Ishikawa (cell line): ENCODE measurements around the gene ECM2.

Experiments
- CEBPB ChIP-seq: IDR thresholded peaks from 2 replicates; pipeline ENCODE4 v1.6.1; 2012
- CREB1 ChIP-seq: IDR thresholded peaks from 2 replicates; pipeline ENCODE4 v1.6.1; 2012; ENCODE audit warnings: low read depth
- EGR1 ChIP-seq: IDR thresholded peaks from 2 replicates; pipeline ENCODE4 v1.6.1; 2012
- EP300 ChIP-seq: IDR thresholded peaks from 2 replicates; pipeline ENCODE4 v1.6.1; 2012; ENCODE audit warnings: borderline replicate concordance
- FOXM1 ChIP-seq: IDR thresholded peaks from 2 replicates; pipeline ENCODE4 v1.6.1; 2012; ENCODE audit warnings: low read depth, borderline replicate concordance
- MAX ChIP-seq: IDR thresholded peaks from 2 replicates; pipeline ENCODE4 v1.6.1; 2012
- RAD21 ChIP-seq: IDR thresholded peaks from 2 replicates; pipeline ENCODE4 v1.6.1; 2012; ENCODE audit warnings: low read depth
- TAF1 ChIP-seq: IDR thresholded peaks from 2 replicates; pipeline ENCODE4 v1.6.1; 2012; ENCODE audit warnings: low read depth, mild to moderate bottlenecking
- TCF12 ChIP-seq: IDR thresholded peaks from 2 replicates; pipeline ENCODE4 v1.6.1; 2012; ENCODE audit warnings: low read depth
- TEAD4 ChIP-seq: IDR thresholded peaks from 2 replicates; pipeline ENCODE4 v1.6.1; 2012
- YY1 ChIP-seq: IDR thresholded peaks from 2 replicates; pipeline ENCODE4 v1.6.1; 2012; ENCODE audit warnings: low read depth
- ZBTB7A ChIP-seq: IDR thresholded peaks from 2 replicates; pipeline ENCODE4 v1.6.1; 2012; ENCODE audit warnings: low read depth
- TF ChIP-seq, protein P1 (sequence below): IDR thresholded peaks from 2 replicates; pipeline ENCODE4 v1.6.1; 2012; ENCODE audit warnings: low read depth, mild to moderate bottlenecking
- TF ChIP-seq, protein P2 (sequence below): IDR thresholded peaks from 2 replicates; pipeline ENCODE4 v1.6.1; 2012

The ECM2 gene

DNA sequence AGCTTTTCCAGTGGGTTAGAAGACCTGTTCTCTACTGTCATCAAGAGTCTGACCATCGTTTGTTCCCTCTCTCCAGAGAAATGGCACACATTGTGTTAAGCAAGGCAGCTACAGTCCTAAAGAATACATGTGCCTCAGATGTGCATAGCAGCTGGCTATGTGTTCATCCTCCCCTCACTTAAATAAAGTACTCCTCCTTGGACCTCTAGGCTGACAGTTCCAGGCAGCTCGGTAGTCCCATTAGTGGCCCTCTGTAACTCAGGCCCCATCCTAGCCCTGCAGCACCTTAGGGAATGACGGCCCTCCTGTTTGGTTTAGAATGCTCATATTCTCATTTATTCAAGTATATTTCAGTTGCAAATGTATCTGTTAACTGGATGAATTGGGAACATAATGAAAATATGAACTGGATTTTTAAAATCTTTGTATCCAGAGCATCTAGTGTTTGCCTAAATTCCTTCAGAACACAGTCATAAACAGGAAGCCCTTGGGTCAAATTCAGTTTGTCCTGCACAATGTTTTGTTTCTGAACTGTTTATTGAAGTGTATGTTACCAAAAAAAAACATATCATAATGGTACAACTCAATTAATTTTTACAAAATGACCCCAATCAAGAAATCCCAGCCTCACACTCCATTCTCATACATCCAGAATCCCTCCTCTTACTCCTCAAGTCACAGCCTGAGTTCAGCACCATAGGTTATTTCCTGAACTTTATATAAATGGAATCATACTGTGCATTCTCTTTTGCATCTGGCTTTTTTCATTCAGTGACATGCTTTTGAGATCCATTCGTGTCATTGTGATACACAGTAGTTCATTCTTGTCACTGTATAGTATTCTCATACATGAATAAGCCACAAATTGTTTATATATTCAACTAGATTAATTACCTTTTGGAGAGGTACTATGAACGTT lies 51.9 kb downstream of the ECM2 start:
- no peak for TF ChIP-seq MAX
- TF ChIP-seq EGR1 = no peak
- no peak for TF ChIP-seq YY1
- TF ChIP-seq, protein P1, sequence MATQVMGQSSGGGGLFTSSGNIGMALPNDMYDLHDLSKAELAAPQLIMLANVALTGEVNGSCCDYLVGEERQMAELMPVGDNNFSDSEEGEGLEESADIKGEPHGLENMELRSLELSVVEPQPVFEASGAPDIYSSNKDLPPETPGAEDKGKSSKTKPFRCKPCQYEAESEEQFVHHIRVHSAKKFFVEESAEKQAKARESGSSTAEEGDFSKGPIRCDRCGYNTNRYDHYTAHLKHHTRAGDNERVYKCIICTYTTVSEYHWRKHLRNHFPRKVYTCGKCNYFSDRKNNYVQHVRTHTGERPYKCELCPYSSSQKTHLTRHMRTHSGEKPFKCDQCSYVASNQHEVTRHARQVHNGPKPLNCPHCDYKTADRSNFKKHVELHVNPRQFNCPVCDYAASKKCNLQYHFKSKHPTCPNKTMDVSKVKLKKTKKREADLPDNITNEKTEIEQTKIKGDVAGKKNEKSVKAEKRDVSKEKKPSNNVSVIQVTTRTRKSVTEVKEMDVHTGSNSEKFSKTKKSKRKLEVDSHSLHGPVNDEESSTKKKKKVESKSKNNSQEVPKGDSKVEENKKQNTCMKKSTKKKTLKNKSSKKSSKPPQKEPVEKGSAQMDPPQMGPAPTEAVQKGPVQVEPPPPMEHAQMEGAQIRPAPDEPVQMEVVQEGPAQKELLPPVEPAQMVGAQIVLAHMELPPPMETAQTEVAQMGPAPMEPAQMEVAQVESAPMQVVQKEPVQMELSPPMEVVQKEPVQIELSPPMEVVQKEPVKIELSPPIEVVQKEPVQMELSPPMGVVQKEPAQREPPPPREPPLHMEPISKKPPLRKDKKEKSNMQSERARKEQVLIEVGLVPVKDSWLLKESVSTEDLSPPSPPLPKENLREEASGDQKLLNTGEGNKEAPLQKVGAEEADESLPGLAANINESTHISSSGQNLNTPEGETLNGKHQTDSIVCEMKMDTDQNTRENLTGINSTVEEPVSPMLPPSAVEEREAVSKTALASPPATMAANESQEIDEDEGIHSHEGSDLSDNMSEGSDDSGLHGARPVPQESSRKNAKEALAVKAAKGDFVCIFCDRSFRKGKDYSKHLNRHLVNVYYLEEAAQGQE = no peak
- TF ChIP-seq RAD21 = no peak

GRCh38 chr9:92482805-92483204 lies 53.0 kb downstream of the ECM2 start:
- no peak for TF ChIP-seq ZBTB7A
- TF ChIP-seq, protein P2, sequence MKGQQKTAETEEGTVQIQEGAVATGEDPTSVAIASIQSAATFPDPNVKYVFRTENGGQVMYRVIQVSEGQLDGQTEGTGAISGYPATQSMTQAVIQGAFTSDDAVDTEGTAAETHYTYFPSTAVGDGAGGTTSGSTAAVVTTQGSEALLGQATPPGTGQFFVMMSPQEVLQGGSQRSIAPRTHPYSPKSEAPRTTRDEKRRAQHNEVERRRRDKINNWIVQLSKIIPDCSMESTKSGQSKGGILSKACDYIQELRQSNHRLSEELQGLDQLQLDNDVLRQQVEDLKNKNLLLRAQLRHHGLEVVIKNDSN = no peak
- TF ChIP-seq MAX = no peak
- TF ChIP-seq EGR1 = no peak
- no peak for TF ChIP-seq TEAD4
- no peak for TF ChIP-seq CREB1

DNA sequence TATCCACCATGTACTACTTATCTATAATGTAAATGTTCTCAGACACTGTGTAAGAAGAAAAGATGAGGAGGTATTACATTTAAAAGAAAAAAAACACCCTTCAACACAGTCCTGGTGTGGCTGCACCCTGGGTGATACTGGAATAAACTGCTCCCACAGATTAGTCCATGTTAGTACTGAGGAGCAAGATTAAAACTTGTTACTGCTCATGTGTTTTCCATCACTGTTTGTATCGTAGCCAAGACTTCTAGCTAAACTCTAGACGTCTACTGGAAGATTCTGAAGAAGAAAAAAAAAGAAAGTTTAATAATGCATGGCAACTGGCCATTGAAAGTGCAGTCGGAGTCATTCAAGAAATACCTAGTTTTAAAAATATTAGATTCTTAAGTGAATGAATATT lies 53.5 kb downstream of the ECM2 start, which contains the start of gene ASPN:
TSS of gene ASPN (minus strand) at position 178 of the 400 bp plus-strand sequence.
- TF ChIP-seq EGR1 (no peak), TAF1 (no peak), CREB1 (no peak), RAD21 (no peak), TCF12 (no peak), ZBTB7A (no peak), MAX (no peak), EP300 (no peak), YY1 (no peak), FOXM1 (no peak), CEBPB (no peak)
- TF ChIP-seq, protein P2 = no peak
- TF ChIP-seq, protein P1 = no peak

- TF ChIP-seq EP300 = no peak
- no peak for TF ChIP-seq ZBTB7A
- no peak for TF ChIP-seq YY1
- no peak for TF ChIP-seq TCF12
- TF ChIP-seq CEBPB = no peak
- TF ChIP-seq, protein P1 = no peak
- no peak for TF ChIP-seq RAD21
Observed at GRCh38 chr9:92480986-92481633, 54.7 kb downstream of the ECM2 start.
